DOHH2 (cell line): ENCODE data around the gene CR1.

Source experiments
- CTCF ChIP-seq: fragments of 200-600 bp; sonication (generic); IDR thresholded peaks from one replicate; pipeline ENCODE4 v1.5.1; 2014; ENCODE audit warnings: antibody characterized with exemption, mild to moderate bottlenecking, low read depth, low read length; ENCODE audit not compliant: poor library complexity, severe bottlenecking
- EZH2phosphoT487 ChIP-seq: fragments of 200-600 bp; sonication (generic); IDR thresholded peaks from 2 replicates; pipeline ENCODE4 v1.6.1; 2017; ENCODE audit warnings: borderline replicate concordance, mild to moderate bottlenecking, antibody characterized with exemption, low read length, moderate library complexity, mixed read lengths

- TF ChIP-seq CTCF (no peak), EZH2phosphoT487 (no peak)
Observed at GRCh38 chr1:207676153-207676552, 180.2 kb downstream of the CR1 start.
